ENCODE results near the gene CNIH2.
"Not testable (repeated sequence)": the region's sequence is repeated elsewhere in the genome, so short reads cannot be mapped to it uniquely, and the experiment has no call there.

Gene CNIH2

GRCh38 chr11:66267379-66268243 lies 10.4 kb upstream of the CNIH2 start:
- H3K4me3 ChIP-seq (ENCODE audit: low read length), result peak overlapping the region; percentile 93
- H3K9ac ChIP-seq (ENCODE audit: low read depth, low read length), result peak overlapping the region; percentile 52
- H3K4me1 ChIP-seq (ENCODE audit: insufficient read depth, low read length), result peaks cover 8% of the 10 kb centered on the region; the same call in 1 of the 2 replicates
- H3K36me3 ChIP-seq (ENCODE audit: insufficient read depth, low read length), result peaks cover 45% of the 10 kb centered on the region
- no peaks in the 10 kb centered on the region for H3K27me3 ChIP-seq (ENCODE audit: insufficient read depth, low read length)
- WGBS, result under 1% methylated on average over 58 of the region's 61 CpGs
- H3K9me3 ChIP-seq (ENCODE audit: insufficient read depth, low read depth, low read length), result no peaks in the 10 kb centered on the region
- H3K27ac ChIP-seq (ENCODE audit: low read depth, low read length), result peak overlapping the region; percentile 74; the same call in 1 of the 2 replicates

GRCh38 chr11:66268244-66268951 lies 9.6 kb upstream of the CNIH2 start, which contains the start of gene RAB1B:
Gene RAB1B, plus strand, starts transcription at chr11:66268639. Its CDS starts 41 bp downstream, at chr11:66268680.
- peak within 1 kb of the TSS; percentile 96 for H3K27ac ChIP-seq (ENCODE audit: low read depth, low read length)
- peak within 1 kb of the TSS; percentile 93 for H3K4me3 ChIP-seq (ENCODE audit: low read length)
- no peaks in the 10 kb centered on the region for H3K27me3 ChIP-seq (ENCODE audit: insufficient read depth, low read length)
- peak within 1 kb of the TSS; percentile 92 for H3K9ac ChIP-seq (ENCODE audit: low read depth, low read length)
- WGBS, result under 1% methylated on average over 62 of the region's 64 CpGs
- peaks cover 45% of the 10 kb centered on the region for H3K36me3 ChIP-seq (ENCODE audit: insufficient read depth, low read length)
- H3K9me3 ChIP-seq (ENCODE audit: insufficient read depth, low read depth, low read length), result no peaks in the 10 kb centered on the region
- peaks cover 8% of the 10 kb centered on the region; the same call in 1 of the 2 replicates for H3K4me1 ChIP-seq (ENCODE audit: insufficient read depth, low read length)

GRCh38 chr11:66268952-66269905 lies 8.7 kb upstream of the CNIH2 start:
- peak overlapping the region; percentile 93 for H3K4me3 ChIP-seq (ENCODE audit: low read length)
- H3K27me3 ChIP-seq (ENCODE audit: insufficient read depth, low read length), result no peaks in the 10 kb centered on the region
- peak overlapping the region; percentile 96 for H3K27ac ChIP-seq (ENCODE audit: low read depth, low read length)
- peaks cover 45% of the 10 kb centered on the region for H3K36me3 ChIP-seq (ENCODE audit: insufficient read depth, low read length)
- 7% methylated on average over 30 of the region's 32 CpGs for WGBS
- no peaks in the 10 kb centered on the region for H3K9me3 ChIP-seq (ENCODE audit: insufficient read depth, low read depth, low read length)
- peaks cover 8% of the 10 kb centered on the region; the same call in 1 of the 2 replicates for H3K4me1 ChIP-seq (ENCODE audit: insufficient read depth, low read length)
- peak overlapping the region; percentile 92 for H3K9ac ChIP-seq (ENCODE audit: low read depth, low read length)

- Histone ChIP-seq H3K9ac (ENCODE audit: low read depth, low read length) (no peak overlapping the region), H3K4me3 (ENCODE audit: low read length) (no peak overlapping the region), H3K4me1 (ENCODE audit: insufficient read depth, low read length) (peaks cover 8% of the 10 kb centered on the region; the same call in 1 of the 2 replicates), H3K36me3 (ENCODE audit: insufficient read depth, low read length) (peaks cover 39% of the 10 kb centered on the region), H3K27me3 (ENCODE audit: insufficient read depth, low read length) (no peaks in the 10 kb centered on the region), H3K27ac (ENCODE audit: low read depth, low read length) (no peak overlapping the region), H3K9me3 (ENCODE audit: insufficient read depth, low read depth, low read length) (no peaks in the 10 kb centered on the region)
- WGBS, result 95% methylated on average over 7 of the region's 7 CpGs
Measured at GRCh38 chr11:66271816-66272215, 6.2 kb upstream of the CNIH2 start.

GRCh38 chr11:66272596-66272995 lies 5.4 kb upstream of the CNIH2 start:
- Histone ChIP-seq H3K9me3 (ENCODE audit: insufficient read depth, low read depth, low read length) (no peaks in the 10 kb centered on the region), H3K27me3 (ENCODE audit: insufficient read depth, low read length) (no peaks in the 10 kb centered on the region), H3K4me3 (ENCODE audit: low read length) (no peak overlapping the region), H3K36me3 (ENCODE audit: insufficient read depth, low read length) (peaks cover 39% of the 10 kb centered on the region), H3K4me1 (ENCODE audit: insufficient read depth, low read length) (peaks cover 8% of the 10 kb centered on the region; the same call in 1 of the 2 replicates), H3K9ac (ENCODE audit: low read depth, low read length) (no peak overlapping the region), H3K27ac (ENCODE audit: low read depth, low read length) (no peak overlapping the region)
- WGBS, result 97% methylated on average over 2 of the region's 2 CpGs

GRCh38 chr11:66274219-66274618 lies 3.8 kb upstream of the CNIH2 start:
- H3K36me3 ChIP-seq (ENCODE audit: insufficient read depth, low read length), result peaks cover 39% of the 10 kb centered on the region
- H3K4me3 ChIP-seq (ENCODE audit: low read length), result no peak overlapping the region
- H3K27me3 ChIP-seq (ENCODE audit: insufficient read depth, low read length), result no peaks in the 10 kb centered on the region
- no peaks in the 10 kb centered on the region for H3K9me3 ChIP-seq (ENCODE audit: insufficient read depth, low read depth, low read length)
- H3K9ac ChIP-seq (ENCODE audit: low read depth, low read length), result no peak overlapping the region
- WGBS, result 85% methylated on average over 1 of the region's 1 CpG
- H3K4me1 ChIP-seq (ENCODE audit: insufficient read depth, low read length), result peaks cover 8% of the 10 kb centered on the region; the same call in 1 of the 2 replicates
- H3K27ac ChIP-seq (ENCODE audit: low read depth, low read length), result no peak overlapping the region

- Histone ChIP-seq H3K27ac (ENCODE audit: low read depth, low read length) (no peak overlapping the region), H3K27me3 (ENCODE audit: insufficient read depth, low read length) (no peaks in the 10 kb centered on the region), H3K9ac (ENCODE audit: low read depth, low read length) (no peak overlapping the region), H3K4me1 (ENCODE audit: insufficient read depth, low read length) (no peaks in the 10 kb centered on the region), H3K4me3 (ENCODE audit: low read length) (no peak overlapping the region), H3K36me3 (ENCODE audit: insufficient read depth, low read length) (peaks cover 39% of the 10 kb centered on the region), H3K9me3 (ENCODE audit: insufficient read depth, low read depth, low read length) (no peaks in the 10 kb centered on the region)
- WGBS, result 94% methylated on average over 8 of the region's 8 CpGs
Measured at GRCh38 chr11:66275396-66275795, 2.6 kb upstream of the CNIH2 start.

- no peaks in the 10 kb centered on the region for H3K27me3 ChIP-seq (ENCODE audit: insufficient read depth, low read length)
- no peak overlapping the region for H3K27ac ChIP-seq (ENCODE audit: low read depth, low read length)
- 92% methylated on average over 14 of the region's 14 CpGs for WGBS
- H3K4me1 ChIP-seq (ENCODE audit: insufficient read depth, low read length), result 0 out of 2 replicates have a peak, but pooled peaks cover 3% of the 10 kb centered on the region
- H3K4me3 ChIP-seq (ENCODE audit: low read length), result no peak overlapping the region
- H3K9ac ChIP-seq (ENCODE audit: low read depth, low read length), result no peak overlapping the region
- peaks cover 39% of the 10 kb centered on the region for H3K36me3 ChIP-seq (ENCODE audit: insufficient read depth, low read length)
- no peaks in the 10 kb centered on the region for H3K9me3 ChIP-seq (ENCODE audit: insufficient read depth, low read depth, low read length)
Measured at GRCh38 chr11:66275984-66276612, 1.9 kb upstream of the CNIH2 start.

GRCh38 chr11:66276619-66277018 lies 1.4 kb upstream of the CNIH2 start:
- H3K9me3 ChIP-seq (ENCODE audit: insufficient read depth, low read depth, low read length); H3K9ac ChIP-seq (ENCODE audit: low read depth, low read length); H3K4me3 ChIP-seq (ENCODE audit: low read length); H3K4me1 ChIP-seq (ENCODE audit: insufficient read depth, low read length); H3K27ac ChIP-seq (ENCODE audit: low read depth, low read length); H3K27me3 ChIP-seq (ENCODE audit: insufficient read depth, low read length): not testable (repeated sequence)
- peaks cover 38% of the 10 kb centered on the region for H3K36me3 ChIP-seq (ENCODE audit: insufficient read depth, low read length)
- 93% methylated on average over 13 of the region's 13 CpGs for WGBS

- not testable (repeated sequence) for H3K27me3 ChIP-seq (ENCODE audit: insufficient read depth, low read length); H3K27ac ChIP-seq (ENCODE audit: low read depth, low read length); H3K4me1 ChIP-seq (ENCODE audit: insufficient read depth, low read length); H3K4me3 ChIP-seq (ENCODE audit: low read length); H3K9ac ChIP-seq (ENCODE audit: low read depth, low read length); H3K9me3 ChIP-seq (ENCODE audit: insufficient read depth, low read depth, low read length)
- H3K36me3 ChIP-seq (ENCODE audit: insufficient read depth, low read length), result peaks cover 33% of the 10 kb centered on the region
- 88% methylated on average over 4 of the region's 4 CpGs for WGBS
Measured at GRCh38 chr11:66277064-66277463, 911 bp upstream of the CNIH2 start.

Measured in HUES64 (cell line).